ENCODE measurements around the gene PPIP5K1.

The PPIP5K1 gene

DNA sequence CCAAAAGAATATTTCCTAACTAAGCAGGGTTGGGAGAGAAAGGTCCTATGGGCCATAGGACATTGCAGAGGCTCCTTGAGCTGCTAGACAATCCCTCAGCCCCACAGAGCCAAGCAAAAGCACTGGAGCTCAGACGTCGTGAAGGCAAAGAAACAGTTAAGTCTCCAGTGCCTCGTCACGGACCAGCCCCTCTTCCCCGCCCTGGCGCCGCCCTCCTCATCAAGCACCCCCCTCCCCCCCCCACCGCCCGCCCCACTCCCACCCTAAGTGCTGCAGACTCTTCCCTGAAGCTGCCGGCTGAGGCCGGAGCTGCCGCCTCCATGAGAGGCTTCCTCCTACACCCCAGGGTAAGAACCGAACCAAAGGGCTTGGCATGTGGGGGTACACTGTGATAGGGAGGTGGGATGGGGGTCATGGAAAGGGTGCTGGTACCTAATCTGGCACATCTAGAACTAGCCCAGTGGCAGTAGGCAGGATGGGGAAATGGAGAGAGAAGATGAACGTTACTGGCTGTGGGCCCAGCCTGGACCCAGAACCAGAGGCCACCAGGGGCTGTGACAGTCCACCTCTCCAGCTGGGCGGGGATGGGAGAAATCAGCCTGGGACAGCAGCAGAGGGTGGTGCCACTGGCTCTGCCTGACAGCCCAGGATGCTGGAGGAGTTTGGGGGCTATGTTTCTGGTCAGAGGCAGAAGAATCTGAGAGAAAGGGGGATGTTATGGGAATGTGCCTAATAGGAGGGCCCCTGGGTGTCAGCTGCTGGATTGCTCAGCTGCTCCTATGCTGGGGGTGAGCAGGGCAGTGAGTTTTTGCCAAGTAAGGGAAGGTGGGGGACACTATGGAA lies 72.4 kb downstream of the PPIP5K1 start, which contains the start of gene MAP1A:
TSS of gene MAP1A (plus strand) at position 255 of the 843 bp plus-strand sequence. CDS start 3,866 bp downstream, outside the sequence.
- DNase-seq (no peak), ATAC-seq (replicated peaks) (peak; percentile 21 to 33)
- Mint-ChIP-seq H3K27ac (peak within 1 kb of the TSS; percentile 75), H3K4me1 (peaks cover 29 to 48% of the 10 kb centered on the region in 2 donors), H3K36me3 (no peaks in the 10 kb centered on the region), H3K27me3 (peaks cover 31 to 45% of the 10 kb centered on the region in 2 donors), H3K9me3 (no peaks in the 10 kb centered on the region), H3K4me3 (peak within 1 kb of the TSS; percentile 80 to 89)

- no peaks in the 10 kb centered on the region for H3K36me3 Mint-ChIP-seq
- peaks cover 29 to 48% of the 10 kb centered on the region in 2 donors for H3K4me1 Mint-ChIP-seq
- peak overlapping the region in 1 of 2 donors; percentile 58 for H3K4me3 Mint-ChIP-seq
- H3K27me3 Mint-ChIP-seq: peaks cover 35 to 50% of the 10 kb centered on the region in 2 donors
- H3K9me3 Mint-ChIP-seq: no peaks in the 10 kb centered on the region
- DNase-seq (no peak), ATAC-seq (replicated peaks) (no peak)
- H3K27ac Mint-ChIP-seq: no peak overlapping the region
Observed at GRCh38 chr15:43516801-43517353, 73.1 kb downstream of the PPIP5K1 start.

GRCh38 chr15:43516185-43516584 lies 73.8 kb downstream of the PPIP5K1 start:
- no peak overlapping the region for H3K27ac Mint-ChIP-seq
- peaks cover 35 to 57% of the 10 kb centered on the region in 2 donors for H3K27me3 Mint-ChIP-seq
- H3K36me3 Mint-ChIP-seq: no peaks in the 10 kb centered on the region
- no peaks in the 10 kb centered on the region for H3K9me3 Mint-ChIP-seq
- DNase-seq (no peak), ATAC-seq (replicated peaks) (no peak)
- H3K4me1 Mint-ChIP-seq: peaks cover 33 to 53% of the 10 kb centered on the region in 2 donors
- H3K4me3 Mint-ChIP-seq: no peak overlapping the region

DNA sequence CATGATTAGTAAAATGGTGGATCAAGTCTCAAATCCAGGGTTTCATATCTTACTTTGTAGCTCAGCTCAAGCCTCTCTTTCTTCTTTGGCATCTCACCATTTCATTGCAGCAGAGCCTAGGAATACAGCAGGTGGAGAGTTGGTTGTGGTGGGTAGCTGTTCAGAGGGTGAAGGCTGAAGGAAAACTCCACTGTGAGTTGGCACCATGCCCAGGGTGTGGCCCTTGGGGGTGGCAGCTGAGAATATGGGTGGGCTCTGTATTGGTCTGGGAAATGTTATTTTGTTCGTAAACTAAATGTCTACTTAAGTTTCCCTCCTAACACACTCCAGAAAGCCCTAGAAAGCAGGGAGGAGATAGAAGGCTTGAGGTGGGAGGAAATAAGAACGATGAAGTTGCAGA lies 74.3 kb downstream of the PPIP5K1 start:
- H3K27ac Mint-ChIP-seq: no peak overlapping the region
- peaks cover 34 to 58% of the 10 kb centered on the region in 2 donors for H3K4me1 Mint-ChIP-seq
- DNase-seq: no peak
- H3K9me3 Mint-ChIP-seq: no peaks in the 10 kb centered on the region
- no peaks in the 10 kb centered on the region for H3K36me3 Mint-ChIP-seq
- peaks cover 35 to 58% of the 10 kb centered on the region in 2 donors for H3K27me3 Mint-ChIP-seq
- no peak for ATAC-seq (replicated peaks)
- no peak overlapping the region for H3K4me3 Mint-ChIP-seq

GRCh38 chr15:43514241-43515057 lies 75.6 kb downstream of the PPIP5K1 start:
- Mint-ChIP-seq H3K4me3 (no peak overlapping the region), H3K4me1 (peaks cover 38 to 69% of the 10 kb centered on the region in 2 donors), H3K27ac (no peak overlapping the region), H3K9me3 (no peaks in the 10 kb centered on the region), H3K27me3 (peaks cover 35 to 51% of the 10 kb centered on the region in 2 donors), H3K36me3 (no peaks in the 10 kb centered on the region)
- no peak for DNase-seq
- ATAC-seq (replicated peaks): no peak

DNA sequence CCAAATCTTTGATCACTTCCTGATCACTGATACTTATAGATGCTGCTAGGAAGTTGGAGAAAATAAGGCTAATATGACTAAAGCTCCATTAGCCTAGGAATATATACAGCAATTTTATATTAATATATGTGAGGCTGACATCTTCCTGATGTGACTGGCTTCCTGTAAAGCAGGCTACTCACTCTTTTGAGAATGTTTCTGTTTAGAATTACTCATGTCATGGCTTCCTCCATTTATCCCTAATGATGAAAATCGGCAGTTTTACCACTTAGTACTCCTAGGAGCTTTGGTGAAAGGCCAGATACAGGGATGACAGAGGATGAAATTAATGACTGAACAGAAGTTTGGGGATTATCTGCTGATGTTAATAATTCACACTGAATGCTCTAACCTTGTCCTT lies 76.5 kb downstream of the PPIP5K1 start:
- no peak overlapping the region for H3K27ac Mint-ChIP-seq
- H3K36me3 Mint-ChIP-seq: no peaks in the 10 kb centered on the region
- H3K4me3 Mint-ChIP-seq: no peak overlapping the region

DNA sequence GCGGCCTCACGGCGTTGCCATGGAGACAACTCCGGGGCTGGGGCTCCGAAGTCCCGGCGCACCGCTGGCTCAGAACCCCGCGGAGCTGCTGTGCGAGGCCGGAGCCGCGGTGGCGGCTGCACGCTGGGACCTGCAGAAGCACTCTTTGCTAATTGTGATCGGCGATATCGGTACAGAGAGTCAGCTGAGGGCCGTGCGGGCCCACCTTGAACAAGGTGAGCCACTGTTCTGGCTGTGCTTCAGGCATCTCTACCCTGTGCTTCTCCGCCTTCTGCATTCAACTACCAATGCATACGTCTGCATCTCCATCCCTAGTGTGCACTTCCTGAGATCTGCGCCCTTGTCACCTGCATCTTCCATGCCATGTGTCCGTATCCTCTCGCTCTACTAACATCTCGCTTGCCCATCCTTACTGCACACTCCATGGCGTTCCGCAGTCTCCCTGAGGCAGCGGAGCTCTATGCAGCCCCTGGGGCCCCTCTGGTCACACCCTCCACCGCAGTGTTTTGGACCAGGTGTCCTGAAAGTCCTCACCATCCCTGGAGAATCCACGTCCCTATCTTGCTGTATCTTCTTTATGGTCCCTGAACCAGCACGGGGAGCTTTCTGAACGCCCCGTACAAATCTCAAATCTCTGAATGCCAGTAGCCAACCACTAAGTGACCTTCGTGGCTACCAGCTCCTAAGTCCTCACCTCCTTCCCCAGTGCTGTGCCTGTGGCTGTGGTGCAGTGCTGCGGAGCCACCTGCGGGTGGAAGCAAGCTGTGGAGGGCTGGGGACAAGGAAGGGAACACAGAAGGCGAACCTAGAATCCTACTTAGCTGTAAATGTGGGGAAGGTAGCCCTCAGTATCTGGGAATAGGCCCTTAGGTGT lies 78.8 kb downstream of the PPIP5K1 start:
- peaks cover 15 to 20% of the 10 kb centered on the region in 2 donors for H3K27me3 Mint-ChIP-seq
- H3K4me1 Mint-ChIP-seq: peaks cover 14 to 38% of the 10 kb centered on the region in 2 donors
- ATAC-seq (replicated peaks): peak in 1 of 2 donors; percentile 0
- H3K27ac Mint-ChIP-seq: peak overlapping the region; percentile 1
- H3K9me3 Mint-ChIP-seq: no peaks in the 10 kb centered on the region
- H3K4me3 Mint-ChIP-seq: peak overlapping the region; percentile 95 to 97
- no peak for DNase-seq
- no peaks in the 10 kb centered on the region for H3K36me3 Mint-ChIP-seq

More for the DNA sequence above, 76.5 kb downstream of the PPIP5K1 start:
- DNase-seq: no peak
- no peaks in the 10 kb centered on the region for H3K9me3 Mint-ChIP-seq
- H3K4me1 Mint-ChIP-seq: peaks cover 31 to 61% of the 10 kb centered on the region in 2 donors
- ATAC-seq (replicated peaks): no peak
- H3K27me3 Mint-ChIP-seq: peaks cover 33 to 42% of the 10 kb centered on the region in 2 donors

DNA sequence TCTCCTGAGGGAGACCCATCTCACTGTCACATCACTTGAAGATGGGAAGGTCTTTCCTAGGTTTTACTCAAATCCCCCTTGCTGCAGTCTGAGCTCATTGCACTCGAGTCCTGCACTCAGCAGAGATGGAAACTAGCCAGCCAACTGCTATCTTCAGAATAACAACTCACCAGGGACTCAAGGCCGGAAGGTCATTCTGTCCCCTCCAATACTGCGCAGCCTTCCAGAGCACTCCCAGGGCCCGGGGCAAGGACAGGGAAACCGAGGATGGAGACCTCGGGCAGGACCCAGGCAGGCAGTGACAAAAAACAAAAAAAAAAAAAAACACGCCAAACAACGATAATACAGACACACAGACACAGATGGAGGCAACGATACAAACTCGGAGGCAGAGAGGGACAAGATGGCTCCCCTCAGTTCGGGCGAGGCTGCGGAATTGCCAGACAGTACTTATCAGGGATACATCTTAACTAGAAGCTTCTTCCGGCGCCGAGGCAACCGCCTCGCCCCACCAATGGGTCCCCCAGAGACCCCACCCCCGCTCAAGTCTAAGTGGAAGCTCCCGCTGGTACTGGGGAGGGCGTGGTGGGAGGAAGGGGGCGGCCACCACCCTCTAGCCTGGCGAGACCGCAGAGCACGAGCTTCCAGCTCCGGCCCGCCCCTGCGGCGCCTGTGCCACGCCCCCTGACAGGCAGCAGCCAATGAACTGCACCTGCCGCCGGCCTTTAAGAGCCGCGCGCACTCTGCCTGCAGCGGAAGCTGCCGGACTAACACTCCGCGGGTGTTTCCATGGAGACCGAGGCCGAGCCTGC lies 79.6 kb downstream of the PPIP5K1 start:
- DNase-seq: peak; percentile 97
- no peaks in the 10 kb centered on the region for H3K9me3 Mint-ChIP-seq
- H3K27me3 Mint-ChIP-seq: peaks cover 8 to 13% of the 10 kb centered on the region in 2 donors
- H3K27ac Mint-ChIP-seq: peak overlapping the region; percentile 95
- peaks cover 13 to 33% of the 10 kb centered on the region in 2 donors for H3K4me1 Mint-ChIP-seq
- ATAC-seq (replicated peaks): peak; percentile 94 to 97
- H3K36me3 Mint-ChIP-seq: no peaks in the 10 kb centered on the region
- H3K4me3 Mint-ChIP-seq: peak overlapping the region; percentile 95 to 97

GRCh38 chr15:43509660-43510199 lies 80.3 kb downstream of the PPIP5K1 start:
- Mint-ChIP-seq H3K36me3 (no peaks in the 10 kb centered on the region), H3K4me3 (peak overlapping the region; percentile 95 to 97), H3K27me3 (peaks cover 8 to 13% of the 10 kb centered on the region in 2 donors), H3K4me1 (peaks cover 13 to 33% of the 10 kb centered on the region in 2 donors), H3K9me3 (no peaks in the 10 kb centered on the region), H3K27ac (peak overlapping the region; percentile 95)
- ATAC-seq (replicated peaks) (no peak), DNase-seq (no peak)

- ATAC-seq (replicated peaks) (no peak), DNase-seq (no peak)
- Mint-ChIP-seq H3K9me3 (no peaks in the 10 kb centered on the region), H3K27me3 (peaks cover 4 to 13% of the 10 kb centered on the region in 2 donors), H3K27ac (no peak overlapping the region), H3K36me3 (no peaks in the 10 kb centered on the region), H3K4me1 (peaks cover 11 to 28% of the 10 kb centered on the region in 2 donors), H3K4me3 (no peak overlapping the region)
Observed at GRCh38 chr15:43508991-43509659, 80.9 kb downstream of the PPIP5K1 start.

- DNase-seq (no peak), ATAC-seq (replicated peaks) (no peak)
- H3K27me3 Mint-ChIP-seq: peaks cover 4 to 13% of the 10 kb centered on the region in 2 donors
- peaks cover 9 to 22% of the 10 kb centered on the region in 2 donors for H3K4me1 Mint-ChIP-seq
- H3K36me3 Mint-ChIP-seq: no peaks in the 10 kb centered on the region
- H3K27ac Mint-ChIP-seq: no peak overlapping the region
- no peaks in the 10 kb centered on the region for H3K9me3 Mint-ChIP-seq
- H3K4me3 Mint-ChIP-seq: no peak overlapping the region
Observed at GRCh38 chr15:43508421-43508820, 81.6 kb downstream of the PPIP5K1 start.

GRCh38 chr15:43505738-43506137 lies 84.3 kb downstream of the PPIP5K1 start:
- Mint-ChIP-seq H3K4me1 (peaks cover 4 to 12% of the 10 kb centered on the region in 2 donors), H3K27me3 (no peaks in the 10 kb centered on the region), H3K4me3 (no peak overlapping the region), H3K36me3 (no peaks in the 10 kb centered on the region), H3K9me3 (no peaks in the 10 kb centered on the region), H3K27ac (no peak overlapping the region)
- ATAC-seq (replicated peaks): no peak
- DNase-seq: no peak

All from stimulated activated naive B cell treated with anti-CD40 and anti-IgM and Interleukin-4, amounts not matched to agents 10 μg/mL and 1 μg/mL and 100 μg/mL, for 72 hours (primary cell).